ENCODE measurements around the gene TMEM212. TPM values are rescaled to one million over a fixed set of nuclear protein-coding genes. Genes with fewer than 3 reads are reported as not detected.
"Not testable (repeated sequence)": the region's sequence is repeated elsewhere in the genome, so short reads cannot be mapped to it uniquely, and the experiment has no call there.

The TMEM212 gene
- total RNA-seq, 1 donor from 2014 or later = not detected

DNA sequence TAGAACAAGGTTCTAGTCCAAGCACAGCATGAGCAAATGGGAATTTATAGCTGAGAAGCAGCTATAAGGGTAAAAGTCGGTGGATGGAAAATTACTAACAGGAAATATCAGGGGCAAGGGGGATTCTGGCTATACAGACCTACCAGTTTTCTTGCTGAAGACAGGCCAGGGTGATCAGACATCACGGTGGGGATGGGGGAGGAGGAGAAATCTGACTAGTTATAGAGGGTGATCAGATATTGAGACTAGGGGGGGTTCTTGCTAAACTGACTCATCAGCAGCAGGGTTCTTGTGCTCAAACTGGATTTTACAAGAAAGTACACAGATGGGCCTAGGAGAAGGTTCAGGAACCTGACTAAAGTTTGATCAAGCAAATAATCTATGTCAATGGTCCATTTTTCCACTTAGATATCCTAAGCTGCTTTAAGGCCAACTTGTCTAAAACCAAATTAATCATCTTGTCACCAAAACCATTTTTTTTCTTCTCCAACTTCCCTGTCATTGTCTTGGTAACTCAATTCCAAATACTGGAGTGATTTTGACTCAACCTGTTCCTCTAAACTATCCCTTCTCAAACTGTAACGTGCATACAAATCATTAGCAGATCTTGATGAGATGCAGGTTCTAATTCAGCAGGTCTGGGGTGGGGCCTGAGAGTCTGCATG is 4.6 kb downstream of the TMEM212 start:
- no peak for DNase-seq (ENCODE audit: low spot score)
- ATAC-seq = no peak
- intact Hi-C loops (cut with DNase I) = no loop called here

DNA sequence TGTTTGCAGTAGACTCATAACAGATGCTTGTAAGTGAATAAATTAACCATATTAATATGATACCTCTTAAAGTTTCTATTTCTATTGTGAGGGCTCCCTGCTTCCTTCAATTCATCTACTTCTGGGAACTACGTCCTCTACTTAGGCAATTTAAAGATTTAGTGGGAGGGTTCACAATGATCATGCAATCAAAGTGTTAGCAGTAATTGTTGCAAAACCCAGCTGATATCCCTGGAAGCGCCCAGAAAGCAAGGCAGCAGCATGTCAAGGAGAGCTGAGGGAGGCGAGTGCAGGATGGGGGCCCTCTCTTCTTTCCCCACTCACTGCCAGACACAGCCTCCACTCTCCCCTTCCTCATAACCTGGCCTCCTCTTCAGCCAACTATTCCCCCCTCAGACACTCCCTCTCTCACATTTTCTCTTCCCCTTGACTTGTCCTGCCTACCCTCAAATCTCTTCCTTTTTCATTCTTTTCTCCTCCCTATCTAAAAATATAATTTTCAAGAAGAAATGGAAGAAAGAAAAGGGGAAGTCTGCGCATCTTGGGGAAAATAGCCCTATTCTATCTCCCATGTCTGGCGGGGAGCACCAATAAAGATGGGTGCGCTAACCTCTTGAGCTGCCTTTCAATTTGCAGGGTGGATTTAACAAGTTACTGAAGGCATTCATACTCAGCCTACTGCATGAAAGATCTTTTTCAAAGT is 6.6 kb downstream of the TMEM212 start:
- intact Hi-C loops (cut with DNase I) = no loop called here
- no peak for DNase-seq (ENCODE audit: low spot score)

DNA sequence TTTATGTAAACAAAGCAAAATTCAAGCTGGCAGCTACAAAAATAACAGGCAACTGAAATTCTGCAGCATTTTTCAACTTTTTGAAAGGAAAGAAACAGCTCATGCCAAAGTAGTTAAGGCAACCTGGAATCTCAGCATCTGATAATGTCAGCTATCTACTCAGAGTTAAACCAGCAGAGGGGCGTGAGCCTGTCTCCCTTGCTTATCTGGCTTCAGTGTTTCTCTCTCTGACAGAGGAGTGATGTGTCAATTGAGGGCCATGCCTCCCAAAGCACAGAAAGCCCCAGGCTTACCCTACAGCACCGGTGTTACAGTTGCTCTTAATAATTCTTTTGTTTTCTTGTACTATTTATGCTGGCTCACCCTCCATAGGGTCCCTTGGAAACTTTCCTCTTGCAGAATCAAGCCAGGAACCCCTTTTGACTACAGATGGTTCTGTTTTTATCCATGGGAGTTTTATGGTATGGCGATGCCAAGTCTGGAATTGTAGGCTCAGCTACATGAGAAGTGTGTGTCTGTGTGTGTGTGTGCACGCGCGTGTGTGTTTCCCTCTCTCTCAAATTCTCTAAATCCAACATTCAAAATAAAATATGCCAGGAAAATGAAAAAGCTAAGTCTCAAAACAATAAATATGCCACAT is 7.3 kb downstream of the TMEM212 start:
- intact Hi-C loops (cut with DNase I) = no loop called here
- ATAC-seq (no peak), DNase-seq (ENCODE audit: low spot score) (no peak)

More for the DNA sequence above, 6.6 kb downstream of the TMEM212 start:
- no peak for ATAC-seq

DNA sequence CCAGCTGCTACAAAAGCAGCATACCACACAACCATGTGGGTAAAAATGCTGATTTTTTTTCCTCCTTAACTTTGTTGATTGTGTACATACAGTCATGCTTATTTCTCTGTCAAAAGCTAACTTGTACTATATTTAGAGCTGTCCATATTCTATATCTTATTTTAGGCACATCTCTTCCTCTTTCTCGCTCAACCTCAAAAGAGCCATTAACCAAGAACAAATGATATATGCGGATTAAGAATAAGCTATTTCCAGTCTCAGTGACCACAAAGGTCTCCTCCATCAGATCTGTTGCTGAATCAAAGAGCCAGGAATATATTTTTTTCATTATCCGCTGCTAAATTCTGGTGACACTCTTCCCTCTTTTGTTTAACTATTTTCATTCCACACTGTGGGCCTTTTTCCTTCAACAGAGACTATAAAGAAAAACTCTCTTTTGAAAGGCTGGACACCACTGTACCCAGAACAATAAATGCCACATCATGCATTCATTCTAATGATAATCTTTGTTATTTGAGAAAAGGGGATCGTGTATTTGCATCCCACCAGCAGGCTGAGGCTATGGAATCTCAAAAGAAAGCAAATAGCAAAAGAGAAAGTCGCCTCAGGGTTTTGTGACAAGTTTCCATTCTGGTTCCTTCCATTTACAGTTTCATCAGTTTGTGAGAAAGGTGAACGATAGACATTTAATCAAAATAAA is 8.0 kb downstream of the TMEM212 start:
- DNase-seq (ENCODE audit: low spot score) (no peak), ATAC-seq (no peak)
- intact Hi-C loops (cut with DNase I) = no loop called here

DNA sequence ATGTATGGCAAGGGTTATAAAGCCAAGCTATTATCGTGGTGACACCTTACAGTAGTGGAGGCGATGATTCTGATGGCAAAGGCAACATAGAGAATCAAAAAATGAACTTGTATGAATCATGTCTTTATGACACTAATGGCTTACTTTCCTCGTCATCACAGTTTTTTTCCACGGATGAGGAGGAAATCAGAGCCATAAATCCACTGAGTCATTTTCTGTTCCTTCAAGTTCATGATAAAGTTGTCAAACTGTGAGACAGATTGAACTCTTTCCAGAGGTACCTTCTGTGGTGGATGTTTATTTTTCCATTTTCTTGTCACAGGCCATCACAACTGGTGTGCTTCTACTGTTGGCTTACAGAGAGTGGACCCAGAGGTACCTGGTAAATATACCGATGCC is 8.5 kb downstream of the TMEM212 start:
- DNase-seq (ENCODE audit: low spot score) (no peak), ATAC-seq (no peak)
- intact Hi-C loops (cut with DNase I) = no loop called here

DNA sequence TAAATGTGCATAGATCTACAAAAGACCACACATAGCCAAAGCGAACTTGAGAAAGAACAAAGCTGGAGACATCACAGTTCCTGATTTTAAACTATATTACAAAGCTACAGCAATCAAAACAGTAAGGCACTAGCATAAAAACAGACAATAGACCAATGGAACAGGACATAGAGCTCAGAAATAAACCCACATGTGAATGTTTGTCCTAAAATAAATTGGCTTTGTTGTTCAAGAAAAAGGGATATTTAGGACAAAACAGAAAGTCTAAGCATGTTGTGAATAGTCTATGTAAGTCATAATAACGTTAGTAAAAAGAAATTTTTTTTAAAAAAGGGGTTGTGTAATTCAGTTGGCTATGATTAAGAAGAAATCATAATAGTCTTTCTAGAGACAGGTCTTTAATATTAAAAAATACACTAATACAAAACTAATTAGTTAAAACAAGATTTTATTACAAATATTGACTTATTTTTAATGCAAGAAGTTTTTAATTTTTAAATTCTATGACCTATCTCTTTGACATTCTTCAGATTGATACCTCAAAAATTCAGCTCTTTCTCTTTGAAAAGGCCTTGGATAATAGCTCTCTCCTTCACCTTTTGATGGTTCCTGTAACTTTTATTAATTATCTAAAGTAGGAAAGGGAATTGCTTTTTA is 11.6 kb downstream of the TMEM212 start:
- no peak for DNase-seq (ENCODE audit: low spot score)
- intact Hi-C loops (cut with DNase I) = no loop called here
- no peak for ATAC-seq

DNA sequence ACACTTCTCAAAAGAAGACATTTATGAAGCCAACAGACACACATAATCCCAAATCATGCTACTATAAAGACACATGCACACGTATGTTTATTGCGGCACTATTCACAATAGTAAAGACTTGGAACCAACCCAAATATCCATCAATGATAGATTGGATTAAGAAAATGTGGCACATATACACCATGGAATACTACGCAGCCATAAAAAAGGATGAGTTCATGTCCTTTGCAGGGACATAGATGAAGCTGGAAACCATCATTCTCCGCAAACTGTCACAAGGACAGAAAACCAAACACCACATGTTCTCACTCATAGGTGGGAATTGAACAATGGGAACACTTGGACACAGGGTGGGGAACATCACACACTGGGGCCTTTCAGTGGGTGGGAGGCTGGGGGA is 15.6 kb downstream of the TMEM212 start:
- ATAC-seq; DNase-seq (ENCODE audit: low spot score); intact Hi-C loops (cut with DNase I): not testable (repeated sequence)

DNA sequence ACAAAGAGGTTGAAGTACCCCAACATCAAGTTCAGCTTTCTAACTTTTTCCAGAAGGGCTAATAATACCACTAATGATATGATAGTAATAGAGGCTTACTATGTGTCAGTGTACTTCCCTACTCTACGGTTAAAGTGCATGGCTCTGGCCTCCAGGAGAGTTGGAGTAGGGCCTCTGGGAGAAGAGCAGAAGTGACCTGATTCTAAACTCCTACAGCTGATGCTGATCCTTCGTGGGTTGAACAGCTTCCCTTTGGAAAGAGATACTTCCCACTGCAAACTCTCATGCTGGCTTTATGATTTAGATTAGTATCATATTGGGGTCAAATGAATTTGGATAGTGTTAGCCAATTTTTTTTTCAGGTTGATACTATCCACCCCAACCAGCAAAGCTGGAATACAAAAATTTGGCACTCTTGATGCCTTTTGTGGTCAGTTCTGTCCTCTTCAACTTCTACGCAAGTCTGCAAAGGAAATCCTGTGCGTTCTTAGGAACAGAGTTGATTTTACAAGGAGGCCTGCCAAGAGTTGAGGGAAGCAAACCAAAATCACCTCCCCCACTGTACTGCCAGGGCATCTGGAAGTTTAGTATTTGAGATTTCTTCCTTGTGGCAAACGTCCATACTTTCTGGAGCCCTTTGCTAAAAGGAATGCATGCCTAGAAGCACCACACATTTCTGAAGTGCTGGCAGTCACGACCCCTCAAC is 17.8 kb downstream of the TMEM212 start:
- intact Hi-C loops (cut with DNase I) = no loop called here
- ATAC-seq (peak; percentile 88), DNase-seq (ENCODE audit: low spot score) (no peak)

DNA sequence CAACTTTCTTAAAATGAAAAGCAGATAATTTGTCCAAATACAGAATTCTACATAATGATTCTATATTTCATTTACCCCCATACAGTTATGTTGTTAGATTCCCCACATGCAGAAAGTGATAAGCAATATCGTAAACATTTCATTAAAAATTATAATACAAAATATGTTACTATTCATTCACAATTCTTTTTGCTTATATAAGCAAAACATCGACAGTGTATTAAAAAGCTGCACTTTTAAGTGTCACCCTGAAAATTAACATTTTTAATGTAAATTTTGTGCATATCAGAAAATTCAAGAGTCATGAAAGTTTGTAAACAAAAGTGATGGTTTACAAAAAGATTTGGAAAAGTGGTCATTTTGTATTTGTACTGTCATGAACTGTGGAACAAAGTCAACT is 19.2 kb downstream of the TMEM212 start:
- intact Hi-C loops (cut with DNase I) = no loop called here

DNA sequence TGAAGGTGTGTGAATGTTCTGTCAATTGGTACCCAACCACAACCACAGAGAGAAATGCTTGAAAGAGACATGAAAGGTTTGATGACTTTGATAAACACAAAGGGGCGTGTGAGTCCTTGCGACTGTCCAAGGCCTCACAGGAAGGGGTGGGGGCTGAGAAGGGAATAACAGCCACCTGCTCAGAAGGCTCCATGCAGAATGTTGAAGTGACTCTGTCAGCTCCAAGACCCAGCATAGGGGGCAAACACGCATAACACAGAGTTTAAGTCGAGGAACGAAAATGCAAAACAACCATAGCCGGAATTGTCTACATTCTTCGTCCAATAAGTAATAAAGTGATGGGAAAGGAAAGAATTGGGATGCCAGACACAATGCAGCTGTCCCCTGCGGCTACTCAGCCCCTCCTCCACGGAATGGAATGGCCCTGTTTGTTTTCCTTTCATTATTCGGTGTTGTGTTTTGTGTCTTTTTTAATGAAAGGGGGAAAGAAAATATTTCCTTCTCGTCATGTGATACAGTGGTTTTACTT is 19.9 kb downstream of the TMEM212 start:
- DNase-seq (ENCODE audit: low spot score) (no peak), ATAC-seq (no peak)
- intact Hi-C loops (cut with DNase I) = no loop called here

More for the DNA sequence above, 19.2 kb downstream of the TMEM212 start:
- ATAC-seq = no peak
- DNase-seq (ENCODE audit: low spot score) = no peak

DNA sequence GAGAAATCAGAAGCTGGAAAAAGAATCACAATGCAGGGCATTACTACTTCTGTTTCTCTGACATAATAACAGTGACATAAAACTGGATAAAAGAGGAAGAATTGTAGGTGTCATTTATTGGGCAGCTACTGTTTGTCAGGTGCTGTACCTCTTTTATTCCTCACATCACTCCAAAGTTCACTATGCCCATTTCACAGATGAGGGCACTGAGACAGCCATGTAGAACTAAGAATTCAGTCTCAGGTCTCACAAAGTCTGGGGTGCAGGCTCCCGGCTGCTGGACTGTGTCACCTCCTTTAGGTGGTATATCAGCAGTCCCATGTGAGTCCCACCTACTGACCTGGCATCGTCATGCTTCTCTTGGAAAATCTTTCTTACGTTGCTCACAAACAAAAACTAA is 20.8 kb downstream of the TMEM212 start:
- no peak for ATAC-seq
- DNase-seq (ENCODE audit: low spot score) = no peak
- intact Hi-C loops (cut with DNase I) = no loop called here

DNA sequence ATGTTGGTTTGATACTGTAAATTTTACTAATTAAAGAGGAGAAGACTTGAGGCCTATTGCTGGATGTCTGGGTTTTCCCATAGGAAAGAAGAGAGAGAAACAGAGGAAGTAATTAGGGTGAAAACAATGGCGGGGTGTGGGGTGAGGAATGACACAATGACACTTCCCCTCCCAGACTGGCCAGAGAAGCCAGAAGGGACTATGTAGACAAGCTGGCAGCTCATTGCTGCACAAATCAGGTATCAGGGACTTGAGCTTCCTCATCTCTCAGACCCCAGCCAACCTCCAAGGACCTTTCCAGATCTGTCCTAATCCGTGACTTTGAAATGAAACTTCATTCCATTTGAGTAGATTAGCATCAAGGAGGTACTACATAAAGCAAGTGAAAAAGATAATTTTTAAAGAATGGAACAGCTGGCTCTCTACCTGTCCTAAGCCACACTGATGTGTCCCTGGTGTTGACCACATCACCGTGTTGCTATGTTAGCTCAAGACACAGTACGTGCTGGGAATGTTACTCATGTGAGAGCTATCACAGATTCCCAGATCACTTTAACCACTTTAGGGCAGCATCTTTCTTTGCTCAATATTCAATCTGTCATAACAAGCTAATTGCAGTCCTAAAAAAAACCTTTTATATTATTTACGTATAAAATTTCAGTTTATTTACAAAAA is 22.2 kb downstream of the TMEM212 start:
- DNase-seq (ENCODE audit: low spot score) (no peak), ATAC-seq (no peak)
- intact Hi-C loops (cut with DNase I) = no loop called here

DNA sequence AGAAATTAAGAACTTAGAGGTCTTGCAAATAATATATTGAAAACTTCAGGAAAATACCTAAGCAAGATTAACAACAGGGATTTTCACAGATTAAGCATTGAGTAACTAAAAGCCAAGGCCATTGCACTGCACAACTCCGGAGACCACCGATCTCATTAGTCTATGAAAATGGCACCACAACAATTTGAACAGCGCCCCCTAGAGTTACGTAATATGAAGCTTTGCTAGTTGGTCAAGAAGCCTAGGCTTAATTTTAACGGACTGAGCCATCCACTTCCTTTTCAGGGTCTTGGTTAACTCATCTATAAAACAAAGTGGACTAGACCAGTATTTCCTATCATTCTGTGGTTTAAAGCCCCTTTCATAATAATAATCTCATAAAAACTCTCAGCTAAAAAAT is 24.8 kb downstream of the TMEM212 start:
- intact Hi-C loops (cut with DNase I) = no loop called here
- DNase-seq (ENCODE audit: low spot score) (no peak), ATAC-seq (no peak)

DNA sequence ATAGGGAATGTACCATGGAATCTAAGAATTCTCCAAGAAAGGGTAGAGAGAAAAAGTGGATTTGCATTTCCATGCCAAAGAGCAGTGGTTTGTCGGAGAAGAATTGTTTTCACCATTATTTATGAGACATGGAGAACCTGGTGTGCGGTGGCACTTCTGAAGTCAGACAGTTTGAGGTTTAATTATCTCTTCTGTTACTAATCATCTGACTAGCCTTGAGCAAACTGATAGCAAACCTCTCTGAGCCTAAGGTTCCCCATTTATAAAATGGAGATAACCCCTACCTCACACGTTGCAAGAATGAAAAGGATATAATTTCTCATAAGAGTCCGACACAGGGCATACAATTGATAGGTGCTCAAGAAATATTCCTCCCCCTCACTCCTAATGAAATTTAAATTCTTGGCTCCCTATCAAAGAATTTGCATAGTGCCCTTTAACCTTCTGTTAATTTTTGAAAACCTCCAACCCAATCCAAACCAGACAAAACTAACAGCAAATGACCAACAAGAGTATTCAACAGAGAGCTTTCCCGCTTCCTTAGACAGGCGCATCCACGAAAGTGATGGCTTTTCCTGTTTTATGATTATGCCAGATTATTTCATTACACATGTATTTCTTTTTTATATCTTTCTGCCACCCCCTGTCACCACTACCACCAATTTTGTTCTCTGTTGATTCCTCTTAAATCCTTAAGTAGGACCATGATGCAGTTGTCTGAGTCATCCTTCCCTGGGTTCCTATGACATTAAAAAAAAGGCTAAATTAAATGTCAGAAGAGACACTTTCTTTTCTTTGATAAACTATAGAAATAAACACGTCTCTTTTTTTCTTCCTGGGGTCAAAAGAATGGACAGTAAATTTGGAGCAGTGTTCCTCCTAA is 28.5 kb downstream of the TMEM212 start:
- no peak for ATAC-seq
- no peak for DNase-seq (ENCODE audit: low spot score)
- intact Hi-C loops (cut with DNase I) = no loop called here

DNA sequence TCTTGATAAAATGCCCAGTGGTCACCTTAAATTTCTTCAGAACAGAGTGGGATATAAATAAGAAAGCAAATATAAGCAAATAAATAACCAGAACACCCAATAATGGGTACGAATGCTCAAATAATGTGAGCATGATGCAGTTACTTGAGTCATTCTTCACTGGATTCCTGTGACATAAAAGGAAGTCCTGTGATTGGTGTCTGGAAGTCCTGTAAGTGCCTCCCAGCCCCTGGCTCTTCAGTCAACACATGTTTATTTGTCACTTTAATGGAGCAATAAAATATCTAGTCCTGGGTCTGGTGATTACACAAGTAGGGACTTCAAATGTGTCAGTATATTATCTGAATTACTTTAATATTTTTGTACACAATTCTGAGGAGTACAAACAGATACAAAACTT is 30.4 kb downstream of the TMEM212 start:
- intact Hi-C loops (cut with DNase I) = no loop called here
- ATAC-seq = no peak

DNA sequence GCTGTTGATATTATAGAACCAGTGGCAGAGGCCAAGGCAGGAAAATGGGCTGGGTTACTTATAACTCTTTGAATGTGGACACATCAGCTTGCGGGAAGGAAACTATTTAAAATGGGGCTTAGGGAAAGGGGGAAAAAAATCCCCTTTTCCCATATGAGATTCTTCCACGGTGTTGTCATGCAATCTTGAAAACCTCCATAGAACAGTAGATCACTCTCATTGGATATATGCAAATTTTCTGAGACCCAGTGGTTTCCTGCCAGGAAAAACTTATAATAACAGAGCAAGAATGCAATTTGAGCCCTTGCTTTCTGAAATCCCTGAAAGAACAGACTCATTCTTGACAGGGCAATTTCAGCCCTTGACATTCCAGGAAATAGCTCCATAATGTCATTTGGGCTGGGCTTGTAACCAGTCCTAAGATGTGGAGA is 31.1 kb downstream of the TMEM212 start:
- no peak for DNase-seq (ENCODE audit: low spot score)
- peak; percentile 74 for ATAC-seq
- intact Hi-C loops (cut with DNase I) = no loop called here

More for the DNA sequence above, 30.4 kb downstream of the TMEM212 start:
- DNase-seq (ENCODE audit: low spot score) = no peak

DNA sequence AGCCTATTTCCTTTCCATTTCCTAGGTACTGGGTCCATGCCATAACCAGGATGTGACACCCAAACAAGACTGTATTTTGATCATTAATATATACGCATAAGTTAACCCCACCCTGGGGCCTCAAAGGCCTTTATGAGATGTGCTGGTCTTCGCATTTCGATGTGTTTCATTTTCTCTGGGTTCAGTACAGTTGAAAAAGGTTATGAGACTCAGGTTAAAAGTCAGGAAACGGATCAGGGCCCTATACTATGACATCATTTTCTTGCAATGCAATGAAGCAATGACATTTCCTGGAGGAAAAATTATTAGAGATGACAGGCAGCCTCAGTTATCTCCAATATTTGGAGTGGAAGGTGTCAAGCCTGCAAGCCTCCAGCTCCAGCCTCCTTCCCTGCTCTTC is 31.7 kb downstream of the TMEM212 start:
- intact Hi-C loops (cut with DNase I) = no loop called here
- DNase-seq (ENCODE audit: low spot score) (no peak), ATAC-seq (no peak)

All from sciatic nerve (tissue), 2 donors.